ENCODE measurements around the gene LRRC45. TPM values are rescaled to one million over a fixed set of nuclear protein-coding genes. Genes with fewer than 3 reads are reported as not detected.
"Not testable (repeated sequence)": the region's sequence is repeated elsewhere in the genome, so short reads cannot be mapped to it uniquely, and the experiment has no call there.

LRRC45 gene
- total RNA-seq (2014; rRNA removed; shearing (Covaris generic)) = 6.1 and 7.4 TPM in 2 replicates
- polyA plus RNA-seq (2014; cell fraction: nucleus; rRNA removed) = 137 and 173 TPM in 2 replicates

DNA sequence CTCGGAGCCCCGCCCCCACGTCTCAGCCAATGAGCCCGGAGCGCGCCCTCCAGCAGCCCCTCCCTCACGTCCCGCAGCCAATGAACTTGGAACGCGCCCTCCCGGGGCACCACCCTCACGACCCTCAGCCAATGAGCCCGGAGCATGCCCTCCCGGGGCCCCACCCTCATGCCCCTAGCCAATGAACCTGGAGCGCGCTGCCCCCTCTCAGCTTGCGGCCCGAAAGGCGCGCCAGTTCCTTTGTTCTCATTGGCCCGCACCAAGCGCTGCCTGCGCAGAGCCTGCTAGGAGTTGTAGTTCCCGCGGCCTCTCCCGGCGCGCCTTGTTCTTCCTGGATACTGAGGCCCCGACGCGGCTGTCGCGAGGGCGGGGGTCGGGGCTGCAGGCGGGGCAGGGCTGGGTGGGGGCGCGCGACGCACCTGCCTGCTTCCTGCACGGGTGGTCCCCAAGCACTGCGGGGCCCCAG lies at the start of gene LRRC45:
TSS of gene LRRC45 (plus strand) at position 325 of the 466 bp plus-strand sequence. CDS start 339 bp downstream, outside the sequence.
- peak; percentile 99 for DNase-seq (ENCODE audit: extremely low read depth, low read depth)

DNA sequence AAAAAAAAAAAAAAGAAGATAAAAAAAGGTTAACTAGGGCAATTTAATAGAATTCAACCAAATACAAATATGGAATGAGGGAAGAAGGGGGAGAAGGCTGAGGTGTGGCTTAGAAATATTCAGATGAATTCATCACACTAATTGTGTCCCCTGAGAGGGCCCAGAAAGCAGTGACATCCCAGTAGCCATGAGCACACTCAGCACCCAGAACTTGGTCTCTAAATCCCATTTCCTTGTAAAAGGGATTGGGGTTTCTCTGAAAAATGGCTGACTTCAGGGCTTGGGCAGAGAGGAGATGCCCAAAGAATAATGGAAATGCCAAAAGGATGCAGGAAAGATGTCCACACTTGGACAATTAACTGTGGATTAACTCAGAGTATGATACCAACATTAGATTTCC lies 49.7 kb upstream of the LRRC45 start:
- DNase-seq (ENCODE audit: extremely low read depth, low read depth) = no peak

DNA sequence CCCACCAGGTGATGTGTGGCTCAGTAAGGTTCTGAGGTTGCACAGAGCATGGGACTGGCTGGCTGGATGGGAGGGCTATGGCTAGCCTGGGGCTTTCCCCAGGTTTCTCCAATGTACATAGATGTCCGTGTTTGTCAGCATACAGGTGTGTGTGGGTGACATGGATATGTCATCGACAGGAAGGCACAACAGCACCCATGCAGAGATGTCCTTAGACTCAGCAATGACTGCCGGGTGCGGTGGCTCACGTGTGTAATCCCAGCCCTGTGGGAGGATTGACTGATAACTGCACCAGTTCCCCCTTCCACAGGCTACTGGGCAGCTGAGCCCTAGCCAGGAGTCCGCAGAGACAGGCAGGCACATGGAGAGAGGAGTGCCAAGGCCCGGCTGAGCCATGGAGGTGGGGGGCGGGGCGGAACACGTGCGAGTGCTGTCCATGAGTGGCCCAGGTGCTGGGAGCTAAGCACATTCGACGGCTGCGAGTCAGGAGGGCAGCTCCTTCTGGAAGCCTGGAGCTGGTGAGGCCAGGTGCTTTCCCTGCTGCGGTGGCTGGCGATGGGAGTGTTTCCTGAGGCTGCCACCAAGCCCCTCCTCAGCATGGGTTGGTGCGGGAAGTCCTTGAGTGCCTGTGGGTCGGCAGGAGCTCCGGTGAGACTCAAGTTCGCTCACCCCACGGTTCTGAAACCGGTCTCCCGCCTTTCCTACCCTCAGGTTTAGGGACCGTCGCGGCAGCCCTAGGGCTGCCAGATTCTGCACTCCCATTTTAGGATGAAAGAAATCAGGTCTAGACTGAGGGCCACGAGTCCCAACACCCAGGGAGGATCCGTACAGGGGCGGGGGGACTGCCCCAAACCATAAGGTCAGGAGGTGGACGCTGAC lies 46.5 kb upstream of the LRRC45 start:
- DNase-seq (ENCODE audit: extremely low read depth, low read depth) = no peak

GRCh38 chr17:81977211-81977808 lies 45.8 kb upstream of the LRRC45 start, which contains the start of gene ASPSCR1:
TSS of gene ASPSCR1 (plus strand) at chr17:81977629. CDS start at chr17:81977647, 18 bp downstream.
- peak; percentile 89 for DNase-seq (ENCODE audit: extremely low read depth, low read depth)

DNA sequence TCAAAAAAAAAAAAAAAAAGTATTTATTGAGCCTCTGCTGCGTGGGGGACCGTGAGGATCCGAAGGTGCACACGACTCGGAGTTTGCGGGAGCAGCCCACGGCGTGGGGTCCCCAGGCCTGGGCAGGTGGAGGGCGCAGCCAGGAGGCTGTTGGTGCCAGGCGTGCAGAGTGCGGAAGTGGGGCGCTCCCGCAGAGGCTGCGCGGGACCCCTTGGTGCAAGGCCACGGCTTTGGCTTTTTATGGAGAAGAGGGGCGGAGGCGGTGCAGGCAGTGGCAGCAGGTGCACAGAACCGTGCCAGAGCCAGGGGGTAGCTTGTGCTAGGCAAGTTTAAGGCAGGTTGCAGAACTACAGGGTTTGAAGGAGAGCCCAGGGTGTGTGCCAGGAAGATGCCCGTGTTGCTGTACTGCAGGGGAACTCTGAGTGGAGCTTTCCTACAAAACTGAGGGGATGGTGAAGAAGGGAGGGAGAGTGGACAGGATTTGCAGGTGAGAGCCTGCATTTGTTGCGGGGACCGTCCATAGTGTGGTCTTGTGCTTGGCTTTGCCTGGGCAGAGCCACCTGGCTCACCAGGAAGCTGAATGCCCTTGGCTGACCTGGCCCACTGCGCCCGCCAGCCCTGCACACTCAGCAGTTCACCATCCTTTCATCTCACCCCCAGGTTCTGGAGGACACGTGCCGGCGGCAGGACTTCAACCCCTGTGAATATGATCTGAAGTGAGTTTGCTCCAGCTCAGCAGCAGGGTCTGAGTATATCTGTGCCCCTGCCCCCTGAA lies 44.4 kb upstream of the LRRC45 start:
- no peak for DNase-seq (ENCODE audit: extremely low read depth, low read depth)

GRCh38 chr17:81980122-81980521 lies 43.0 kb upstream of the LRRC45 start:
- DNase-seq (ENCODE audit: extremely low read depth, low read depth) = no peak

GRCh38 chr17:81980707-81981343 lies 42.3 kb upstream of the LRRC45 start:
- DNase-seq (ENCODE audit: extremely low read depth, low read depth) = no peak

- DNase-seq (ENCODE audit: extremely low read depth, low read depth) = not testable (repeated sequence)
These were observed 41.6 kb upstream of the LRRC45 start for GRCh38 chr17:81981511-81981910.

DNA sequence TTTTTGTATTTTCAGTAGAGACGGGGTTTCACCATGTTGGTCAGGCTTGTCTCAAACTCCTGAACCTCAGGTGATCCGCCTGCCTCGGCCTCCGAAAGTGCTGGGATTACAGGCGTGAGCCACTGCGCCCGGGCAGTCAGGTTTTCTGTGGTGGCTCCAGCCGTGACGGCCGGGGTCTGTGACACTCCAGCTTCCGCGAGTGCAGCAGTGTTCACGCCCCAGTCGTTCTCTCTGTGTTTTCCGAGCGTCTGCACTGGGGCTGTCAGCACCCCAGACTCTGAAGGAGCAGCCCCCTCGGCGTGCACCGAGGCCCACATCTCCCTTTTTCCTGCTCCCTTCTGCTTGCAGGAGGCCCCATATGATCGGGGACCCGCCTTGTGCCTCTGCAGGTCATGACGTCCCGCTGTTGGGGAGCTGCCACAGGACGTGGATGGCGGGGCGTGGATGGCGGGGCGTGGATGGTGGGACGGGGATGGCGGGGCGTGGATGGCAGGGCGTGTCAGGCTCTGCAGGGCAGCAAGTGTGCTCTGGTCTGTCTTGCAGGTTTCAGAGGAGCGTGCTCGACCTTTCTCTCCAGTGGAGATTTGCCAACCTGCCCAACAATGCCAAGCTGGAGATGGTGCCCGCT lies 40.0 kb upstream of the LRRC45 start:
- no peak for DNase-seq (ENCODE audit: extremely low read depth, low read depth)

GRCh38 chr17:81983639-81984373 lies 39.3 kb upstream of the LRRC45 start:
- DNase-seq (ENCODE audit: extremely low read depth, low read depth) = no peak

- no peak for DNase-seq (ENCODE audit: extremely low read depth, low read depth)
These were observed 38.2 kb upstream of the LRRC45 start for GRCh38 chr17:81984773-81985410.

- no peak for DNase-seq (ENCODE audit: extremely low read depth, low read depth)
These were observed 36.5 kb upstream of the LRRC45 start for GRCh38 chr17:81986606-81987005.

DNA sequence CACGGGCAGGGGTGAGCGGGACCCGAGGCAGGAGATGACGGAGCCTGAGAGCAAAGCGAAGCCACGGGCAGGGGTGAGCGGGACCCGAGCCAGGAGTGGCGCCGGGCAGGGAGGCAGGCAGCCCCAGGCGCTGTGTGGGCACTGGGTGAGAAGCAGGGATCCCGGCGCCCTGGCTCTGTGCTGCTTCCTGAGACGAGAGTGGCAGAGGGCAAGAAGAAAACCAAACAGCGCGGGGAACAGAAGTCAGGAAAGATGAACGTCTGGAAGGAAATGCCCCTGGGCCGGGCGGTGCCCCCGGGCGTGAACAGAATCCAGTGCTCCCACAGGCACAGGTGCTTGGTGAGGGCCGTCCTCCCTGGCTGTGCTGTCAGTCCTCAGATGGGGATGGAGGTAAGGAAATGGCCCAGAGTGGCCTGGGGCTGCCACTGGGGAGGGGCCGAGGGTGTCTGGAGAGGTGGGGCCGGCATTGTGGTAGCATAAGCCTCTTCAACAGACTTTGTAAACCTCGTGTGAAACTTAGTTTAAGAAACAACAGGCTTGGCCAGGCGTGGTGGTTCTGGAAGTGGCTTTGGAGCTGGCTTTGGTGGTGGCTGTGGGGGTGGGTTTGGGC lies 35.8 kb upstream of the LRRC45 start:
- DNase-seq (ENCODE audit: extremely low read depth, low read depth) = no peak

DNA sequence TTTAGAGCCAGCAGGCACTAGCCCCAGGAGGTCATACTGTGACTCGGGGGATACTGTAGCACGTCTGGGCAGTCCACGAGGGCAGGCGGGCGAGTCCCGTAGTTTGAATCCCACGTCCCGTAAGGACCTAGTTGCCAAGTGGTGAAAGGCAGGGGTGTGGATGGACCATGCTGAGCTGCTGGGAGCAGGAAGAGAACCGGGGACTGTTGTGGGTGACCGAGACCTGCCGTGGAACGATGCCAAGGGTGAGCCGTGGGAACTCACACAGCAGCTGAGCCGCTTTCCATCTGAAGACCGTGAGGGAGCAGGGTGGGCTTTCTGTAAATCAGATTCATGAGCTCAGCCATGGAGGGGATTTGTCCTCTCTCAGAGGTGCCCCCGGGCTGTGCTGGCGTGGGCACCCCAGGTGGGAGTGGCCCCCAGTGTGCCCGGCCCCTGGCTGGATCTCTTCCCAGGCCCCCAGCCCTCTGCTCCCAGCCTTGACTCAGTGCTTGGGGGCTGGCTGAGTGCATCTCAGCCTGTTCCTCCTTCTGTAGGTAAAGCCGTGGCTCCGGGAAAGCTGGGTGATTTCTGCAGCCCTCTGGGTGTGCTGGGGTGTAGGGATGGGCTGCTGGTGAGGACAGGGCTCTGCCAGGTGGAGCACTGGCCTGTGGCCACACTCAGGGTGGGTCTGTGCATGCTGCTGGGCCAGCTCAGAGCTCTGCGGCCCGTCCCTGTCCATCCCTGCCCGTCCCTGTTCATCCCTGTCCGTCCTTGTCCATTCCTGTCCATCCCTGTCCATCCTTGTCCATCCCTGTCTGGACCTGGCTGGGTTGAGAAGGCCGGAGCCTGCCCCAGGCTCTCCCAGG lies 32.0 kb upstream of the LRRC45 start:
- no peak for DNase-seq (ENCODE audit: extremely low read depth, low read depth)

DNA sequence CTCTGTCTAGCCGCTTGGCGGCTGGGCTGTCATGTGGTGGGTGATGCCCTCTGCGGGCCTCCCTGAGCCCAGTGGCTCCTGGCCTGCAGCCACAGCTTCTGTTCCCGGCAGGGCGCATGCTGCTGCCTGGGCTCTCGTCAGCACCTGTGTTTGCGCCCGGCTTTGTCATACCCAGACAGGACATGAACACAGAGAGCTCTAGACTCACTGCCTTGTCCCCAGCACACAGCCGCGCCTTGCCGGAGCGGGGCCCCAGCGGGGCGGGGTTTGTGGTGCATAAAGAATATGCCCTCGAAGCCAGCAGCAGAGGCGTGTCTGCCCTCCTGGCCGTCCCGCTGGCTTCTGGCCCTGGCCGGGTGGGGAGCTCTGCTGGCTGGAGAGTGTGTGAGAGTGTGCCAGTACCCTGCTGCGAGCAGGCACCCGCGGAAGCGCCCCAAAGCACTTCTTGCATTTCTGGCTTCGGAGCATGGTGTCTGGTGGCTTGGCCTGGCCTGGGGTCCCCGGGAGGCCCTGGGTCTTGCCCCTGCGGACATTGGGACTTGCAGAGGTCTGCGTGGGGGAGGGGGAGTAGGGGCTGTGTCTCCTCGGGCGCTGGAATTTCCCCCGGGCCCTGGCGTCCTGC lies 31.3 kb upstream of the LRRC45 start:
- DNase-seq (ENCODE audit: extremely low read depth, low read depth) = peak; percentile 30

DNA sequence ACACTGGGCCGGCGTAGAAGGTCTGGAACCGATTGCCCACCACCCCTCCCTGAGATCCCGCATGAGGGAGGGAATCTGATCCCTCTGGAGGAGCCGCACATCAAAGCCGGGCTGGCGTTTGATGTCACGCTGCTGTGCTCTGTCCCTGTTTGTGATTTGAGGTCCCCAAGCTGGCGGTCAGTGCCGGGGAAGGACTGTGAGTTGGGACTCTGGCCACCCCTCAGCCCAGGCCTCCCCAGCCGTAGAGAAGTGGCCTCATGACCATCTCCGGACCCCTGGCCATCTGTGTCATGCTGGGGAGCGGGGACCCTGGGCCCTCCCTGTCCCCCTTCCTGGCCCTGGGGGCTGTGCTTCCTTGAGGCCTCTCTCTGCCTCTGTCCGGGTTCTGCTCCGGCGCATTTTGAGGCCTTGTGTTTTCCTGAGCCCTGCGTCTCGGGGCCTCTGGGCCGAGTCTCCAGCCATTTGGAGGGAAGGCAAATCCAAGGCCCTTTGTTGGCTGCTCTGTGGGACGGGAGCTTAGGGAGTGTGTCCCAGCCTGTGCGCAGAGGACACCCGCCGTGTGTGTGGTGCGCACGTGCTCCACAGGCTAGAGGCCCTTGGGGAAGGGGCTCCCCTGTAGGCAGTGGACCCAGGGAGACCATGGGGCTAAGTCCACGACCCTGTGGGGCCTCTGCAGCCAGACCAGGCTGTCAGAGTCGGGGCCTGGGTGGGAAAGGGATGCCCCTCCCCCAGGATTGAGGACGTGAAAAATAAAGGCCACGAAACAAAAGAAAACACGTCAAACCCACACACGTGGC lies 30.6 kb upstream of the LRRC45 start:
- no peak for DNase-seq (ENCODE audit: extremely low read depth, low read depth)
